GM23338 (cell line): ENCODE measurements around the gene CDC14A. TPM values are rescaled to one million over a fixed set of nuclear protein-coding genes. Genes with fewer than 3 reads are reported as not detected.

ENCODE experiments used
- ATAC-seq: fragments of 200-7000 bp; cut with Tn5 transposase; 3 replicates; pipeline ENCODE4 v1.9.1; 2020
- DNase-seq: peaks from one replicate; pipeline ENCODE4 v3.0.0-alpha.2; 2015; ENCODE audit warnings: low spot score
- H2AFZ ChIP-seq: fragments of 200-600 bp; sonication (generic); 2 replicates; pipeline ENCODE4 v1.8.0; 2016; ENCODE audit warnings: antibody characterized with exemption, mild to moderate bottlenecking, moderate library complexity
- H3F3A ChIP-seq: fragments of 200-600 bp; sonication (generic); replicated peaks from 2 replicates; pipeline ENCODE4 v1.8.0; 2017; ENCODE audit warnings: antibody characterized with exemption, mixed run types, low read depth
- H3K27ac ChIP-seq: fragments of 200-600 bp; sonication (generic); 2 replicates; pipeline ENCODE4 v1.6.1; 2016; ENCODE audit warnings: low read depth
- H3K27me3 ChIP-seq: fragments of 200-600 bp; sonication (generic); 2 replicates; pipeline ENCODE4 v1.8.0; 2016; ENCODE audit warnings: mild to moderate bottlenecking, mixed run types, moderate library complexity; ENCODE audit not compliant: insufficient read depth
- H3K36me3 ChIP-seq: fragments of 200-600 bp; sonication (generic); 2 replicates; pipeline ENCODE4 v1.8.0; 2016; ENCODE audit warnings: mild to moderate bottlenecking; ENCODE audit not compliant: insufficient read depth
- H3K4me1 ChIP-seq: fragments of 200-600 bp; sonication (generic); 2 replicates; pipeline ENCODE4 v1.8.0; 2016; ENCODE audit warnings: mild to moderate bottlenecking, moderate library complexity; ENCODE audit not compliant: insufficient read depth
- H3K4me2 ChIP-seq: fragments of 200-600 bp; sonication (generic); 2 replicates; pipeline ENCODE4 v1.7.1; 2017; ENCODE audit warnings: mixed run types
- H3K4me3 ChIP-seq: fragments of 200-600 bp; sonication (generic); 2 replicates; pipeline ENCODE4 v1.6.1; 2016; ENCODE audit warnings: mixed run types
- H3K79me2 ChIP-seq: fragments of 200-600 bp; sonication (generic); replicated peaks from 2 replicates; pipeline ENCODE4 v1.8.0; 2017; ENCODE audit warnings: mild to moderate bottlenecking; ENCODE audit not compliant: insufficient read depth
- H3K9me2 ChIP-seq: fragments of 200-600 bp; sonication (generic); 2 replicates; pipeline ENCODE4 v1.8.0; 2017; ENCODE audit not compliant: insufficient read depth
- H4K20me1 ChIP-seq: fragments of 200-600 bp; sonication (generic); replicated peaks from 2 replicates; pipeline ENCODE4 v1.8.0; 2017; ENCODE audit warnings: mild to moderate bottlenecking; ENCODE audit not compliant: insufficient read depth
- H3K27ac Mint-ChIP-seq: 2 replicates; pipeline ENCODE4 v1.8.0; 2020; ENCODE audit warnings: inconsistent platforms, mild to moderate bottlenecking, moderate library complexity, mixed read lengths
- H3K27me3 Mint-ChIP-seq: 3 replicates; pipeline ENCODE4 v1.8.0; 2022; ENCODE audit warnings: low read depth, mild to moderate bottlenecking, moderate library complexity, mixed read lengths, inconsistent platforms; ENCODE audit not compliant: insufficient read depth, poor library complexity
- H3K36me3 Mint-ChIP-seq: 3 replicates; pipeline ENCODE4 v1.8.0; 2021; ENCODE audit warnings: low read depth, mild to moderate bottlenecking, inconsistent platforms, moderate library complexity, mixed read lengths
- H3K4me1 Mint-ChIP-seq: 3 replicates; pipeline ENCODE4 v1.8.0; 2020; ENCODE audit warnings: mild to moderate bottlenecking, inconsistent platforms, mixed read lengths
- H3K4me3 Mint-ChIP-seq: 3 replicates; pipeline ENCODE4 v1.8.0; 2021; ENCODE audit warnings: moderate library complexity, mild to moderate bottlenecking, inconsistent platforms, mixed read lengths
- H3K9me3 Mint-ChIP-seq: 3 replicates; pipeline ENCODE4 v1.8.0; 2020; ENCODE audit warnings: moderate library complexity, mild to moderate bottlenecking, inconsistent platforms, mixed read lengths
- EZH2 ChIP-seq: fragments of 200-600 bp; sonication (generic); IDR thresholded peaks from one replicate; pipeline ENCODE4 v1.8.0; 2017; ENCODE audit warnings: antibody characterized with exemption, mild to moderate bottlenecking, low read depth; ENCODE audit not compliant: unreplicated experiment
- EZH2phosphoT487 ChIP-seq: fragments of 200-600 bp; sonication (generic); IDR thresholded peaks from one replicate; pipeline ENCODE4 v1.8.1; 2018; ENCODE audit warnings: antibody characterized with exemption; ENCODE audit not compliant: unreplicated experiment
- POLR2AphosphoS5 ChIP-seq: IDR thresholded peaks from 2 replicates; pipeline ENCODE4 v1.6.1; 2016; ENCODE audit warnings: antibody characterized with exemption, low read depth
- STAT1 ChIP-seq: IDR thresholded peaks from one replicate; pipeline ENCODE4 v1.6.1; 2016; ENCODE audit warnings: antibody characterized with exemption; ENCODE audit not compliant: unreplicated experiment
- ZNF114 ChIP-seq: fragments of 250-450 bp; sonication (Bioruptor Pico); IDR thresholded peaks from 2 replicates; pipeline ENCODE4 v1.5.0; 2020; ENCODE audit warnings: mild to moderate bottlenecking, moderate library complexity
- ZNF331 ChIP-seq: fragments of 250-450 bp; sonication (Bioruptor Pico); IDR thresholded peaks from 2 replicates; pipeline ENCODE4 v1.5.0; 2020; ENCODE audit warnings: low read depth, mild to moderate bottlenecking, moderate library complexity
- ZNF462 ChIP-seq: fragments of 250-450 bp; sonication (Bioruptor Pico); IDR thresholded peaks from 2 replicates; pipeline ENCODE4 v1.5.0; 2020; ENCODE audit warnings: mild to moderate bottlenecking, moderate library complexity
- polyA plus RNA-seq: library from polyadenylated mRNA; unstranded; fragments of >200 nt; fragmentation: Nextera tagmentation; extraction: Ambion mirVana; gene quantifications from 2 replicates; pipeline ENCODE4 v1.2.1, GENCODE V29; 2016
- total RNA-seq: library from RNA; depleted of rRNA; stranded (reverse); fragments of >200 nt; shearing (Covaris generic); gene quantifications from 2 replicates; pipeline ENCODE4 v1.2.3, GENCODE V29; 2014
- TF ChIP-seq, protein P1 (sequence below): IDR thresholded peaks from one replicate; pipeline ENCODE4 v1.6.1; 2018; ENCODE audit warnings: antibody characterized with exemption; ENCODE audit not compliant: unreplicated experiment
- TF ChIP-seq, protein P2 (sequence below), 2 experiments: fragments of 200-600 bp in 1 of 2; sonication (generic) in 1 of 2; conservative IDR thresholded peaks; 2 replicates each; pipeline versions ENCODE4 v1.5.1 to v1.6.1; 2016 to 2017; ENCODE audit warnings: antibody characterized with exemption in 2 of 2, low read depth in 2 of 2, mild to moderate bottlenecking in 2 of 2, moderate library complexity in 1 of 2

CDC14A gene
- total and polyA plus RNA-seq, 2 experiments from 2014 or later: 11.1 to 20.8 TPM

DNA sequence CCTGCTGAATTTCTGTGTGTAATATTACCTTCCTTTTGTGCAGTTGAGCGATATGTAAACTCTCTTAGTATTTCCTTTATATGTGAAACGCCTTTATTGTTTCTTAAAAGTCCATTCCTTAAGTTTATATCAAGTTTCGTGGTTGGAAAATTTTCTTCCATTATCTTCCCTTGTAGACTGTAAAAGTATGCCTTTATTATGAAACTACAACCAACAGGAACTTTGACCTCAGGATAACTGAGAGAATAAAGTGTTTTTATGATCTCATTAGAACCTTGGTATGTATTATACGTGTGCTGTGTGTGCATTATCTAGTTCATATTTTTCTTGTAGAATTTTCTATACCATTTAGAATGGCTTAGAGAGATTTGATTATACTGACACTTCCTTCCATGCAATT, 3.1 kb upstream of the CDC14A start:
- Histone ChIP-seq H3K27ac (no peak overlapping the region), H3K9me2 (no peaks in the 10 kb centered on the region), H3F3A (no peaks in the 10 kb centered on the region), H3K36me3 (no peaks in the 10 kb centered on the region), H3K4me3 (no peak overlapping the region), H4K20me1 (no peaks in the 10 kb centered on the region; the same call in 1 of the 2 replicates), H2AFZ (no peak overlapping the region), H3K27me3 (no peaks in the 10 kb centered on the region), H3K79me2 (peaks cover 15% of the 10 kb centered on the region), H3K4me2 (no peak overlapping the region), H3K4me1 (peaks cover 8% of the 10 kb centered on the region)
- TF ChIP-seq ZNF462 (CRISPR knock-in tag): no peak
- TF ChIP-seq EZH2: no peak
- TF ChIP-seq EZH2phosphoT487: no peak
- no peak for TF ChIP-seq STAT1
- no peak for TF ChIP-seq ZNF331 (CRISPR knock-in tag)
- TF ChIP-seq, protein P1, sequence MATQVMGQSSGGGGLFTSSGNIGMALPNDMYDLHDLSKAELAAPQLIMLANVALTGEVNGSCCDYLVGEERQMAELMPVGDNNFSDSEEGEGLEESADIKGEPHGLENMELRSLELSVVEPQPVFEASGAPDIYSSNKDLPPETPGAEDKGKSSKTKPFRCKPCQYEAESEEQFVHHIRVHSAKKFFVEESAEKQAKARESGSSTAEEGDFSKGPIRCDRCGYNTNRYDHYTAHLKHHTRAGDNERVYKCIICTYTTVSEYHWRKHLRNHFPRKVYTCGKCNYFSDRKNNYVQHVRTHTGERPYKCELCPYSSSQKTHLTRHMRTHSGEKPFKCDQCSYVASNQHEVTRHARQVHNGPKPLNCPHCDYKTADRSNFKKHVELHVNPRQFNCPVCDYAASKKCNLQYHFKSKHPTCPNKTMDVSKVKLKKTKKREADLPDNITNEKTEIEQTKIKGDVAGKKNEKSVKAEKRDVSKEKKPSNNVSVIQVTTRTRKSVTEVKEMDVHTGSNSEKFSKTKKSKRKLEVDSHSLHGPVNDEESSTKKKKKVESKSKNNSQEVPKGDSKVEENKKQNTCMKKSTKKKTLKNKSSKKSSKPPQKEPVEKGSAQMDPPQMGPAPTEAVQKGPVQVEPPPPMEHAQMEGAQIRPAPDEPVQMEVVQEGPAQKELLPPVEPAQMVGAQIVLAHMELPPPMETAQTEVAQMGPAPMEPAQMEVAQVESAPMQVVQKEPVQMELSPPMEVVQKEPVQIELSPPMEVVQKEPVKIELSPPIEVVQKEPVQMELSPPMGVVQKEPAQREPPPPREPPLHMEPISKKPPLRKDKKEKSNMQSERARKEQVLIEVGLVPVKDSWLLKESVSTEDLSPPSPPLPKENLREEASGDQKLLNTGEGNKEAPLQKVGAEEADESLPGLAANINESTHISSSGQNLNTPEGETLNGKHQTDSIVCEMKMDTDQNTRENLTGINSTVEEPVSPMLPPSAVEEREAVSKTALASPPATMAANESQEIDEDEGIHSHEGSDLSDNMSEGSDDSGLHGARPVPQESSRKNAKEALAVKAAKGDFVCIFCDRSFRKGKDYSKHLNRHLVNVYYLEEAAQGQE: no peak
- TF ChIP-seq, protein P2, sequence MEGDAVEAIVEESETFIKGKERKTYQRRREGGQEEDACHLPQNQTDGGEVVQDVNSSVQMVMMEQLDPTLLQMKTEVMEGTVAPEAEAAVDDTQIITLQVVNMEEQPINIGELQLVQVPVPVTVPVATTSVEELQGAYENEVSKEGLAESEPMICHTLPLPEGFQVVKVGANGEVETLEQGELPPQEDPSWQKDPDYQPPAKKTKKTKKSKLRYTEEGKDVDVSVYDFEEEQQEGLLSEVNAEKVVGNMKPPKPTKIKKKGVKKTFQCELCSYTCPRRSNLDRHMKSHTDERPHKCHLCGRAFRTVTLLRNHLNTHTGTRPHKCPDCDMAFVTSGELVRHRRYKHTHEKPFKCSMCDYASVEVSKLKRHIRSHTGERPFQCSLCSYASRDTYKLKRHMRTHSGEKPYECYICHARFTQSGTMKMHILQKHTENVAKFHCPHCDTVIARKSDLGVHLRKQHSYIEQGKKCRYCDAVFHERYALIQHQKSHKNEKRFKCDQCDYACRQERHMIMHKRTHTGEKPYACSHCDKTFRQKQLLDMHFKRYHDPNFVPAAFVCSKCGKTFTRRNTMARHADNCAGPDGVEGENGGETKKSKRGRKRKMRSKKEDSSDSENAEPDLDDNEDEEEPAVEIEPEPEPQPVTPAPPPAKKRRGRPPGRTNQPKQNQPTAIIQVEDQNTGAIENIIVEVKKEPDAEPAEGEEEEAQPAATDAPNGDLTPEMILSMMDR (conservative IDR thresholded peaks at IDR 0.05; ENCODE audit: low read depth in 2 of 2): no peak
- TF ChIP-seq ZNF114: no peak
- no peak for TF ChIP-seq POLR2AphosphoS5
- H3K4me1 Mint-ChIP-seq: peaks cover 9% of the 10 kb centered on the region
- ATAC-seq: no peak
- no peak overlapping the region for H3K4me3 Mint-ChIP-seq
- no peak for DNase-seq
- H3K9me3 Mint-ChIP-seq: no peaks in the 10 kb centered on the region; the same call in 2 of the 3 replicates
- no peak overlapping the region for H3K27ac Mint-ChIP-seq
- H3K36me3 Mint-ChIP-seq: peaks cover 8% of the 10 kb centered on the region; the same call in 1 of the 3 replicates
- peaks cover 23% of the 10 kb centered on the region for H3K27me3 Mint-ChIP-seq
